ENCODE measurements around the gene FN3KRP. TPM values are rescaled to one million over a fixed set of nuclear protein-coding genes. Genes with fewer than 3 reads are reported as not detected.

FN3KRP gene
- total and polyA plus RNA-seq, 9 donors, result 9.9 to 51.5 (median 39.0) TPM

GRCh38 chr17:82718986-82719685 is 2.6 kb downstream of the FN3KRP start:
- H3K27me3 ChIP-seq, result no peaks in the 10 kb centered on the region
- WGBS, 3 donors, result 93 to 94% (median 94%) methylated on average over 18 of the region's 18 CpGs
- no peak overlapping the region for H3K4me3 ChIP-seq
- TF ChIP-seq CTCF (IDR thresholded peaks at IDR 0.05) (no peak), POLR2A (IDR thresholded peaks at IDR 0.05) (no peak), EP300 (IDR thresholded peaks at IDR 0.05) (no peak)
- H3K9me3 ChIP-seq, result no peaks in the 10 kb centered on the region
- no peak for DNase-seq
- H3K36me3 ChIP-seq, result no peaks in the 10 kb centered on the region
- no peak overlapping the region for H3K27ac ChIP-seq
- intact Hi-C loops (cut with DNase I), result no loop called here
- peaks cover 16% of the 10 kb centered on the region for H3K4me1 ChIP-seq (ENCODE audit: insufficient read depth)

- H3K4me3 ChIP-seq, result no peak overlapping the region
- TF ChIP-seq POLR2A (IDR thresholded peaks at IDR 0.05) (no peak), CTCF (IDR thresholded peaks at IDR 0.05) (no peak), EP300 (IDR thresholded peaks at IDR 0.05) (no peak)
- WGBS, 3 donors, result 69 to 85% (median 74%) methylated on average over 19 of the region's 19 CpGs
- no peak overlapping the region for H3K27ac ChIP-seq
- H3K4me1 ChIP-seq (ENCODE audit: insufficient read depth), result peaks cover 16% of the 10 kb centered on the region
- H3K9me3 ChIP-seq, result no peaks in the 10 kb centered on the region
- H3K36me3 ChIP-seq, result no peaks in the 10 kb centered on the region
- DNase-seq, result no peak
- H3K27me3 ChIP-seq, result no peaks in the 10 kb centered on the region
- intact Hi-C loops (cut with DNase I), result no loop called here
Measured at GRCh38 chr17:82720204-82720603, 3.7 kb downstream of the FN3KRP start.

GRCh38 chr17:82722341-82723013 is 6.0 kb downstream of the FN3KRP start:
- WGBS, 3 donors, result 78 to 83% (median 83%) methylated on average over 19 of the region's 19 CpGs
- TF ChIP-seq EP300 (IDR thresholded peaks at IDR 0.05) (no peak), POLR2A (IDR thresholded peaks at IDR 0.05) (no peak), CTCF (IDR thresholded peaks at IDR 0.05) (no peak)
- no peaks in the 10 kb centered on the region for H3K36me3 ChIP-seq

GRCh38 chr17:82723169-82723807 is 6.8 kb downstream of the FN3KRP start:
- H3K36me3 ChIP-seq, result no peaks in the 10 kb centered on the region
- no peaks in the 10 kb centered on the region for H3K9me3 ChIP-seq
- H3K4me3 ChIP-seq, result no peak overlapping the region
- intact Hi-C loops (cut with DNase I), result no loop called here
- WGBS, 3 donors, result 85 to 89% (median 87%) methylated on average over 26 of the region's 26 CpGs
- DNase-seq, result no peak
- no peak overlapping the region for H3K27ac ChIP-seq
- TF ChIP-seq CTCF (IDR thresholded peaks at IDR 0.05) (no peak), POLR2A (IDR thresholded peaks at IDR 0.05) (no peak), EP300 (IDR thresholded peaks at IDR 0.05) (no peak)
- no peaks in the 10 kb centered on the region for H3K27me3 ChIP-seq
- H3K4me1 ChIP-seq (ENCODE audit: insufficient read depth), result peaks cover under 1% of the 10 kb centered on the region

More at GRCh38 chr17:82722341-82723013, 6.0 kb downstream of the FN3KRP start:
- no peak overlapping the region for H3K27ac ChIP-seq
- no peak for DNase-seq
- H3K27me3 ChIP-seq, result no peaks in the 10 kb centered on the region
- peaks cover 8% of the 10 kb centered on the region for H3K4me1 ChIP-seq (ENCODE audit: insufficient read depth)
- intact Hi-C loops (cut with DNase I), result no loop called here
- H3K9me3 ChIP-seq, result no peaks in the 10 kb centered on the region
- no peak overlapping the region for H3K4me3 ChIP-seq

Data from ovary (tissue), 9 donors.